Activated B cell treated with CpG ODN at 0.5 μM for 24 hours (primary cell): Measurements from ENCODE around the gene TRIP10. TPM values are rescaled to one million over a fixed set of nuclear protein-coding genes. Genes with fewer than 3 reads are reported as not detected.
"Not testable (repeated sequence)": the region's sequence is repeated elsewhere in the genome, so short reads cannot be mapped to it uniquely, and the experiment has no call there.

Experiments used
- ATAC-seq: fragments of 200-7000 bp; cut with Tn5 transposase; one replicate; pipeline ENCODE4 v1.10.0; 2021; ENCODE audit warnings: low read depth, mild to moderate bottlenecking, moderate library complexity
- CTCF ChIA-PET: fragments of 350-600 bp; sonication (Branson Sonifier 250); formaldehyde crosslinking; loops from one replicate; lab custom pipeline; 2021; ENCODE audit warnings: antibody characterized with exemption; lab: Charles Lee
- POLR2A ChIA-PET: fragments of 350-600 bp; sonication (Branson Sonifier 250); formaldehyde crosslinking; loops from one replicate; lab custom pipeline; 2021; ENCODE audit warnings: antibody characterized with exemption; lab: Charles Lee
- DNase-seq: peaks from one replicate; pipeline ENCODE4 v3.0.0; 2022
- H3K27ac Mint-ChIP-seq: one replicate; pipeline ENCODE4 v1.8.0; 2020; ENCODE audit warnings: mixed read lengths
- H3K27me3 Mint-ChIP-seq: one replicate; pipeline ENCODE4 v1.8.0; 2021; ENCODE audit warnings: mixed read lengths
- H3K36me3 Mint-ChIP-seq: one replicate; pipeline ENCODE4 v1.8.0; 2021; ENCODE audit warnings: low read depth, mixed read lengths
- H3K4me1 Mint-ChIP-seq: one replicate; pipeline ENCODE4 v1.8.0; 2021; ENCODE audit warnings: mixed read lengths
- H3K4me3 Mint-ChIP-seq: one replicate; pipeline ENCODE4 v1.8.0; 2020; ENCODE audit warnings: mild to moderate bottlenecking, mixed read lengths
- H3K9me3 Mint-ChIP-seq: one replicate; pipeline ENCODE4 v1.8.0; 2020; ENCODE audit warnings: mixed read lengths
- intact Hi-C: fragments of 100-400 bp; cut with micrococcal nuclease; formaldehyde crosslinking; loops from one replicate; pipeline ENCODE4 v1.15.1; 2024
- total RNA-seq: library from RNA; stranded (reverse); gene quantifications from 2 replicates; pipeline ENCODE4 v1.2.3, GENCODE V29; 2022
- TF ChIP-seq, protein P1 (sequence below): fragments of 200-600 bp; IDR thresholded peaks from one replicate; pipeline ENCODE4 v1.8.0; 2022; ENCODE audit warnings: antibody characterized with exemption, mild to moderate bottlenecking

Gene TRIP10
- total RNA-seq, 1 donor from 2014 or later = 101 TPM

GRCh38 chr19:6707658-6708018 is 31.8 kb upstream of the TRIP10 start:
- ATAC-seq = no peak
- H3K9me3 Mint-ChIP-seq = no peaks in the 10 kb centered on the region
- peaks cover 8% of the 10 kb centered on the region for H3K4me1 Mint-ChIP-seq
- TF ChIP-seq, protein P1, sequence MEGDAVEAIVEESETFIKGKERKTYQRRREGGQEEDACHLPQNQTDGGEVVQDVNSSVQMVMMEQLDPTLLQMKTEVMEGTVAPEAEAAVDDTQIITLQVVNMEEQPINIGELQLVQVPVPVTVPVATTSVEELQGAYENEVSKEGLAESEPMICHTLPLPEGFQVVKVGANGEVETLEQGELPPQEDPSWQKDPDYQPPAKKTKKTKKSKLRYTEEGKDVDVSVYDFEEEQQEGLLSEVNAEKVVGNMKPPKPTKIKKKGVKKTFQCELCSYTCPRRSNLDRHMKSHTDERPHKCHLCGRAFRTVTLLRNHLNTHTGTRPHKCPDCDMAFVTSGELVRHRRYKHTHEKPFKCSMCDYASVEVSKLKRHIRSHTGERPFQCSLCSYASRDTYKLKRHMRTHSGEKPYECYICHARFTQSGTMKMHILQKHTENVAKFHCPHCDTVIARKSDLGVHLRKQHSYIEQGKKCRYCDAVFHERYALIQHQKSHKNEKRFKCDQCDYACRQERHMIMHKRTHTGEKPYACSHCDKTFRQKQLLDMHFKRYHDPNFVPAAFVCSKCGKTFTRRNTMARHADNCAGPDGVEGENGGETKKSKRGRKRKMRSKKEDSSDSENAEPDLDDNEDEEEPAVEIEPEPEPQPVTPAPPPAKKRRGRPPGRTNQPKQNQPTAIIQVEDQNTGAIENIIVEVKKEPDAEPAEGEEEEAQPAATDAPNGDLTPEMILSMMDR = no peak
- DNase-seq = no peak
- ChIA-PET CTCF (no interaction called here), POLR2A (no interaction called here)
- no peaks in the 10 kb centered on the region for H3K36me3 Mint-ChIP-seq
- no peak overlapping the region for H3K27ac Mint-ChIP-seq
- no peak overlapping the region for H3K4me3 Mint-ChIP-seq
- H3K27me3 Mint-ChIP-seq = peaks cover 33% of the 10 kb centered on the region
- intact Hi-C loops = no loop called here

DNA sequence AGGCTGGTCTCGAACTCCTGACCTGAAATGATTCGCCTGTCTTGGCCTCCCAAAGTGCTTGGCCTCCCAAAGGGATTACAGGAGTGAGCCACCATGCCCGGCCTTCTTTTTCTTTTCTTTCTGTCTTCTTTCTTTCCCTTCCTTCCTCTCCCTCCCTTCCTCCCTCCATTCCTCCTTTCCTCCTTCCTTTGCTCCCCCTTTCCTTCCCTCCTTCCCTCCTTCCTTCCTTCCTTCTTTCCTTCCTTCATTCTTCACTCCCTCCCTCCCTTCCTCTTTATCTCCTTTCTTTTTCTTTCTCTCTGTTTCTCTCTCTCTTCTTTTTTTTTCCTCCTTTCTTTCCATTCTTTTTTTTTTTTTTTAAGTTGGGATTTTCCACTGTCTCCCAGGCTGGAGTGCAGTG is 31.1 kb upstream of the TRIP10 start:
- POLR2A ChIA-PET = no interaction called here
- intact Hi-C loops = no loop called here
- H3K4me3 Mint-ChIP-seq = no peak overlapping the region
- H3K27ac Mint-ChIP-seq = no peak overlapping the region
- CTCF ChIA-PET = no interaction called here
- peaks cover 33% of the 10 kb centered on the region for H3K27me3 Mint-ChIP-seq
- H3K4me1 Mint-ChIP-seq = peaks cover 8% of the 10 kb centered on the region
- DNase-seq = no peak
- no peaks in the 10 kb centered on the region for H3K9me3 Mint-ChIP-seq
- no peak for ATAC-seq
- TF ChIP-seq, protein P1 = no peak
- no peaks in the 10 kb centered on the region for H3K36me3 Mint-ChIP-seq

DNA sequence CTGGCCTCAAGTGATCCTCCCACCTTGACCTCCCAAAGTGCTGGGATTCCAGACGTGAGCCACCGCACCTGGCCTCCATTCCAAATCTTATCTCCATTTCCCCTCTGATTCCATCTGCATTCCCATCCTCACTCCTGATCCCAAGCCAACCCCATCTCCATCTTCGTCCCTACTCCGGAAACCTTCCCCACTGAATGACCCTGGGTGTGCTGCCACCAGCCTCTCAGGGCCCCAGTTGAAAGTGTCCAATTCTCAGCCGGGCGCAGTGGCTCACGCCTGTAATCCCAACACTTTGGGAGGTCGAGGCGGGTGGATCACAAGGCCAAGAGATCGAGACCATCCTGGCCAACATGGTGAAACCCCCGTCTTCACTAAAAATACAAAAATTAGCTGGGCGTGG is 30.6 kb upstream of the TRIP10 start:
- H3K27me3 Mint-ChIP-seq = peaks cover 33% of the 10 kb centered on the region
- CTCF ChIA-PET = not testable (repeated sequence)

GRCh38 chr19:6709549-6709948 is 29.9 kb upstream of the TRIP10 start:
- peaks cover 8% of the 10 kb centered on the region for H3K4me1 Mint-ChIP-seq
- ATAC-seq (no peak), DNase-seq (no peak)
- ChIA-PET POLR2A (no interaction called here), CTCF (no interaction called here)
- H3K27me3 Mint-ChIP-seq = peaks cover 35% of the 10 kb centered on the region
- TF ChIP-seq, protein P1 = no peak
- H3K36me3 Mint-ChIP-seq = no peaks in the 10 kb centered on the region
- intact Hi-C loops = no loop called here
- H3K27ac Mint-ChIP-seq = no peak overlapping the region
- H3K4me3 Mint-ChIP-seq = no peak overlapping the region
- no peaks in the 10 kb centered on the region for H3K9me3 Mint-ChIP-seq

More for the DNA sequence above, 30.6 kb upstream of the TRIP10 start:
- H3K36me3 Mint-ChIP-seq, H3K27ac Mint-ChIP-seq, POLR2A ChIA-PET, ATAC-seq, DNase-seq, H3K4me3 Mint-ChIP-seq, H3K9me3 Mint-ChIP-seq, H3K4me1 Mint-ChIP-seq, intact Hi-C loops: not testable (repeated sequence)

DNA sequence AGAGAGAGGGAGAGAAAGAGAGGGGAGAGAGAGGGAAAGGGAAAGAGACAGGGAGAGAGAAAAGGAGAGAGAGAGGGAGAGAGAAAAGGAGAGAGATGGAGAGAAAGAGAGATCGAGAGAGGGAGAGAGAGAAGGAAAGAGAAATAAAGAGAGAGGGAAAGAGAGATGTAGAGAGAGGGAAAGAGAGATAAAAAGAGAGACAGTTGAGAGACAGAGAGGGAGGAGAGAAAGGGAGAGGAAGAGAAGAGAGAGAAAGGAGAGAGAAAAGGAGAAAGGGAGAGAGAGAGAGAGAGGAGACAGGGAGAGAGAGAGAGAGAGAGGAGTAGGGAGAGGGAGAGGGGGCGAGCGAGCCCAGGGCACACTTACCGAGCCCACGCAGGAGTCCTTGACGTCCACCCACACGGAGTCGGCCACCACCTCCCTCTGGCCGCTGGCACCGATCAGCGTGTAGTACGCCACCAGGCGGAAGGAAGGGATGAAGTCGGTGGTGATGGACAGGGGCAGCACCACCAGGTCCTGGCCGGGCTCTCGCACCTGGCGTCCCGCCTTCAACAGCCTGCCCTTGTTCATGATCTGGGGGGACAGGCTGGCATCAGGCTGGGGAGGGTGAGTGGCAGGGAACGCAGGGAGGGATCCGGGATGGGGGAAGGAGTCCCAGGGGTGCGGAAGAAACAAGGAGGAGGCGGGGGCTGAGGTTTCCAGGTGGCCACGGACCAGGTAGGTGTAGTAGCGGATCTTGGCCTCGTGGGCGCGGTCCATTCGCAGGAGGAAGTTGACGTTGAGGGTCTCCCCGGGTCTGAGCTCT is 29.0 kb upstream of the TRIP10 start:
- Mint-ChIP-seq H3K27ac (no peak overlapping the region), H3K9me3 (no peaks in the 10 kb centered on the region), H3K36me3 (no peaks in the 10 kb centered on the region), H3K4me3 (no peak overlapping the region), H3K4me1 (peaks cover 8% of the 10 kb centered on the region), H3K27me3 (peaks cover 33% of the 10 kb centered on the region)
- intact Hi-C loops = no loop called here
- POLR2A ChIA-PET = no interaction called here
- CTCF ChIA-PET = no interaction called here
- ATAC-seq (no peak), DNase-seq (no peak)
- TF ChIP-seq, protein P1 = no peak

DNA sequence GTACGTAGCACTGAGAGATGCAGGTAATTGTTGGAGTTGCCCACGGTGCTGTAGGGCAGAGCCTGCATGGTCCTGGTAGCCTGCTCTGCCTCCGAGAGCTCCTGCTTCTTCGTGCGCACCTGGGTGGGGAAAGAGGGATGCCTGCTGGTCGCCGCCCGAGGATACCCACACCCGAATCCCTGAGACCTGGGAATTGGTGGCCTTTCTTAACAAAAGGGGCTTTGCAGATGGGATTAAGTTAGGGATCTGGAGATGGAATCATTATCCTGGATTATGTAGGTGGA is 28.5 kb upstream of the TRIP10 start:
- ChIA-PET CTCF (no interaction called here), POLR2A (no interaction called here)
- no peak for ATAC-seq
- H3K4me3 Mint-ChIP-seq = no peak overlapping the region
- intact Hi-C loops = no loop called here
- H3K27ac Mint-ChIP-seq = no peak overlapping the region
- H3K9me3 Mint-ChIP-seq = no peaks in the 10 kb centered on the region
- H3K4me1 Mint-ChIP-seq = peaks cover 8% of the 10 kb centered on the region
- TF ChIP-seq, protein P1 = no peak
- H3K27me3 Mint-ChIP-seq = peaks cover 33% of the 10 kb centered on the region
- no peak for DNase-seq
- H3K36me3 Mint-ChIP-seq = no peaks in the 10 kb centered on the region
